ENCODE measurements around the gene TMEM132A. TPM values are rescaled to one million over a fixed set of nuclear protein-coding genes. Genes with fewer than 3 reads are reported as not detected.

The TMEM132A gene
- total and polyA plus RNA-seq, 2 of the 13 experiments (the other 11 are each of a cell fraction or from before 2014, with no cell fraction given): 11.1 to 32.9 TPM

DNA sequence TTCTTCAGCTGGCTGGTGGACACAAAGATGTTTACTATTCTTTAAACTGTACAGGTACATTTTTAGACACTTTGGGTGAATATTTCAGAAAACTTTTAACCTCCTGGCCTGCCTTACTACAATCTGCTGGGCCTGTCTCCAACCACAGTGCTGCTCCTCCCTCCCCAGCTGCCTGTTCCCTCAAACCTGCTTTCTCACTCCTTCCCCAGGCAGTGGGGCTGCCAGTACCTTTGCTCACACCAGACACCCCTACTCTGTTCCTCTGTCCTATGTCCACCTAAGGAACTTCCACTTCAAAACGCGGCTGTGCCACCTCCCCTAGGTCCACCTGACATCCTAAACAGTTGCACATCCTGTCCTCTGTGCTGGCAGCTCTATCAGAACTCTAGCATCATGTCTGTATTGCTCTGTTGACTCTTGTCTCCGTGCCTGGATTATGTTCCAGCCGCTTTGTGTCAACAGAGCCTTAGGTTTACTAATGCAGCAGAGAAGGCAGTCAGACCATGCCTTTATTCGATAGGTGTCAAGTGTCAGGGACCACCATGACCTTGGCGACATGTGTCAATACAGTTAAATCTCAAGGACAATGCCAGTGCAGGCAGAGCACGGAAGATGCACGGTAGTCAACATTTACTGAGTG is 43.5 kb upstream of the TMEM132A start (continued):
- TF ChIP-seq, protein P1, sequence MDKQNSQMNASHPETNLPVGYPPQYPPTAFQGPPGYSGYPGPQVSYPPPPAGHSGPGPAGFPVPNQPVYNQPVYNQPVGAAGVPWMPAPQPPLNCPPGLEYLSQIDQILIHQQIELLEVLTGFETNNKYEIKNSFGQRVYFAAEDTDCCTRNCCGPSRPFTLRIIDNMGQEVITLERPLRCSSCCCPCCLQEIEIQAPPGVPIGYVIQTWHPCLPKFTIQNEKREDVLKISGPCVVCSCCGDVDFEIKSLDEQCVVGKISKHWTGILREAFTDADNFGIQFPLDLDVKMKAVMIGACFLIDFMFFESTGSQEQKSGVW (CRISPR knock-in tag; IDR thresholded peaks at IDR 0.05; ENCODE audit: borderline replicate concordance): no peak
- TF ChIP-seq, protein P2, sequence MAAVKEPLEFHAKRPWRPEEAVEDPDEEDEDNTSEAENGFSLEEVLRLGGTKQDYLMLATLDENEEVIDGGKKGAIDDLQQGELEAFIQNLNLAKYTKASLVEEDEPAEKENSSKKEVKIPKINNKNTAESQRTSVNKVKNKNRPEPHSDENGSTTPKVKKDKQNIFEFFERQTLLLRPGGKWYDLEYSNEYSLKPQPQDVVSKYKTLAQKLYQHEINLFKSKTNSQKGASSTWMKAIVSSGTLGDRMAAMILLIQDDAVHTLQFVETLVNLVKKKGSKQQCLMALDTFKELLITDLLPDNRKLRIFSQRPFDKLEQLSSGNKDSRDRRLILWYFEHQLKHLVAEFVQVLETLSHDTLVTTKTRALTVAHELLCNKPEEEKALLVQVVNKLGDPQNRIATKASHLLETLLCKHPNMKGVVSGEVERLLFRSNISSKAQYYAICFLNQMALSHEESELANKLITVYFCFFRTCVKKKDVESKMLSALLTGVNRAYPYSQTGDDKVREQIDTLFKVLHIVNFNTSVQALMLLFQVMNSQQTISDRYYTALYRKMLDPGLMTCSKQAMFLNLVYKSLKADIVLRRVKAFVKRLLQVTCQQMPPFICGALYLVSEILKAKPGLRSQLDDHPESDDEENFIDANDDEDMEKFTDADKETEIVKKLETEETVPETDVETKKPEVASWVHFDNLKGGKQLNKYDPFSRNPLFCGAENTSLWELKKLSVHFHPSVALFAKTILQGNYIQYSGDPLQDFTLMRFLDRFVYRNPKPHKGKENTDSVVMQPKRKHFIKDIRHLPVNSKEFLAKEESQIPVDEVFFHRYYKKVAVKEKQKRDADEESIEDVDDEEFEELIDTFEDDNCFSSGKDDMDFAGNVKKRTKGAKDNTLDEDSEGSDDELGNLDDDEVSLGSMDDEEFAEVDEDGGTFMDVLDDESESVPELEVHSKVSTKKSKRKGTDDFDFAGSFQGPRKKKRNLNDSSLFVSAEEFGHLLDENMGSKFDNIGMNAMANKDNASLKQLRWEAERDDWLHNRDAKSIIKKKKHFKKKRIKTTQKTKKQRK (IDR thresholded peaks at IDR 0.05; ENCODE audit: low read length): no peak
- TF ChIP-seq, protein P3, sequence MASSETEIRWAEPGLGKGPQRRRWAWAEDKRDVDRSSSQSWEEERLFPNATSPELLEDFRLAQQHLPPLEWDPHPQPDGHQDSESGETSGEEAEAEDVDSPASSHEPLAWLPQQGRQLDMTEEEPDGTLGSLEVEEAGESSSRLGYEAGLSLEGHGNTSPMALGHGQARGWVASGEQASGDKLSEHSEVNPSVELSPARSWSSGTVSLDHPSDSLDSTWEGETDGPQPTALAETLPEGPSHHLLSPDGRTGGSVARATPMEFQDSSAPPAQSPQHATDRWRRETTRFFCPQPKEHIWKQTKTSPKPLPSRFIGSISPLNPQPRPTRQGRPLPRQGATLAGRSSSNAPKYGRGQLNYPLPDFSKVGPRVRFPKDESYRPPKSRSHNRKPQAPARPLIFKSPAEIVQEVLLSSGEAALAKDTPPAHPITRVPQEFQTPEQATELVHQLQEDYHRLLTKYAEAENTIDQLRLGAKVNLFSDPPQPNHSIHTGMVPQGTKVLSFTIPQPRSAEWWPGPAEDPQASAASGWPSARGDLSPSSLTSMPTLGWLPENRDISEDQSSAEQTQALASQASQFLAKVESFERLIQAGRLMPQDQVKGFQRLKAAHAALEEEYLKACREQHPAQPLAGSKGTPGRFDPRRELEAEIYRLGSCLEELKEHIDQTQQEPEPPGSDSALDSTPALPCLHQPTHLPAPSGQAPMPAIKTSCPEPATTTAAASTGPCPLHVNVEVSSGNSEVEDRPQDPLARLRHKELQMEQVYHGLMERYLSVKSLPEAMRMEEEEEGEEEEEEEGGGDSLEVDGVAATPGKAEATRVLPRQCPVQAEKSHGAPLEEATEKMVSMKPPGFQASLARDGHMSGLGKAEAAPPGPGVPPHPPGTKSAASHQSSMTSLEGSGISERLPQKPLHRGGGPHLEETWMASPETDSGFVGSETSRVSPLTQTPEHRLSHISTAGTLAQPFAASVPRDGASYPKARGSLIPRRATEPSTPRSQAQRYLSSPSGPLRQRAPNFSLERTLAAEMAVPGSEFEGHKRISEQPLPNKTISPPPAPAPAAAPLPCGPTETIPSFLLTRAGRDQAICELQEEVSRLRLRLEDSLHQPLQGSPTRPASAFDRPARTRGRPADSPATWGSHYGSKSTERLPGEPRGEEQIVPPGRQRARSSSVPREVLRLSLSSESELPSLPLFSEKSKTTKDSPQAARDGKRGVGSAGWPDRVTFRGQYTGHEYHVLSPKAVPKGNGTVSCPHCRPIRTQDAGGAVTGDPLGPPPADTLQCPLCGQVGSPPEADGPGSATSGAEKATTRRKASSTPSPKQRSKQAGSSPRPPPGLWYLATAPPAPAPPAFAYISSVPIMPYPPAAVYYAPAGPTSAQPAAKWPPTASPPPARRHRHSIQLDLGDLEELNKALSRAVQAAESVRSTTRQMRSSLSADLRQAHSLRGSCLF (CRISPR knock-in tag; IDR thresholded peaks at IDR 0.05; ENCODE audit: borderline replicate concordance): no peak
- TF ChIP-seq ATAD3A (CRISPR knock-in tag; IDR thresholded peaks at IDR 0.05) (no peak), ZNF333 (CRISPR knock-in tag; IDR thresholded peaks at IDR 0.05; ENCODE audit: borderline replicate concordance) (no peak), DNMT3B (CRISPR knock-in tag; conservative IDR thresholded peaks at IDR 0.05) (peak; percentile 78; the same call in 1 of the 2 replicates), ZEB1 (IDR thresholded peaks at IDR 0.05; ENCODE audit: insufficient replicate concordance, low read depth) (peak; percentile 23), NFKBIZ (CRISPR knock-in tag; IDR thresholded peaks at IDR 0.05) (peak; percentile 87; the same call in 1 of the 2 replicates), MEF2D (CRISPR knock-in tag; IDR thresholded peaks at IDR 0.05) (peak; percentile 96), ZNF557 (CRISPR knock-in tag; IDR thresholded peaks at IDR 0.05) (no peak), MTA3 (CRISPR knock-in tag; IDR thresholded peaks at IDR 0.05) (no peak), HHEX (CRISPR knock-in tag; IDR thresholded peaks at IDR 0.05) (peak; percentile 99), NBN (conservative IDR thresholded peaks at IDR 0.05) (no peak)
- TF ChIP-seq, protein P4, sequence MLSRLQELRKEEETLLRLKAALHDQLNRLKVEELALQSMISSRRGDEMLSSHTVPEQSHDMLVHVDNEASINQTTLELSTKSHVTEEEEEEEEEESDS (CRISPR knock-in tag; IDR thresholded peaks at IDR 0.05; ENCODE audit: borderline replicate concordance): no peak
- TF ChIP-seq, protein P5, sequence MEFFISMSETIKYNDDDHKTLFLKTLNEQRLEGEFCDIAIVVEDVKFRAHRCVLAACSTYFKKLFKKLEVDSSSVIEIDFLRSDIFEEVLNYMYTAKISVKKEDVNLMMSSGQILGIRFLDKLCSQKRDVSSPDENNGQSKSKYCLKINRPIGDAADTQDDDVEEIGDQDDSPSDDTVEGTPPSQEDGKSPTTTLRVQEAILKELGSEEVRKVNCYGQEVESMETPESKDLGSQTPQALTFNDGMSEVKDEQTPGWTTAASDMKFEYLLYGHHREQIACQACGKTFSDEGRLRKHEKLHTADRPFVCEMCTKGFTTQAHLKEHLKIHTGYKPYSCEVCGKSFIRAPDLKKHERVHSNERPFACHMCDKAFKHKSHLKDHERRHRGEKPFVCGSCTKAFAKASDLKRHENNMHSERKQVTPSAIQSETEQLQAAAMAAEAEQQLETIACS (CRISPR knock-in tag; IDR thresholded peaks at IDR 0.05): no peak
- TF ChIP-seq, protein P6, sequence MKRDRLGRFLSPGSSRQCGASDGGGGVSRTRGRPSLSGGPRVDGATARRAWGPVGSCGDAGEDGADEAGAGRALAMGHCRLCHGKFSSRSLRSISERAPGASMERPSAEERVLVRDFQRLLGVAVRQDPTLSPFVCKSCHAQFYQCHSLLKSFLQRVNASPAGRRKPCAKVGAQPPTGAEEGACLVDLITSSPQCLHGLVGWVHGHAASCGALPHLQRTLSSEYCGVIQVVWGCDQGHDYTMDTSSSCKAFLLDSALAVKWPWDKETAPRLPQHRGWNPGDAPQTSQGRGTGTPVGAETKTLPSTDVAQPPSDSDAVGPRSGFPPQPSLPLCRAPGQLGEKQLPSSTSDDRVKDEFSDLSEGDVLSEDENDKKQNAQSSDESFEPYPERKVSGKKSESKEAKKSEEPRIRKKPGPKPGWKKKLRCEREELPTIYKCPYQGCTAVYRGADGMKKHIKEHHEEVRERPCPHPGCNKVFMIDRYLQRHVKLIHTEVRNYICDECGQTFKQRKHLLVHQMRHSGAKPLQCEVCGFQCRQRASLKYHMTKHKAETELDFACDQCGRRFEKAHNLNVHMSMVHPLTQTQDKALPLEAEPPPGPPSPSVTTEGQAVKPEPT (CRISPR knock-in tag; IDR thresholded peaks at IDR 0.05; ENCODE audit: low read depth): peak; percentile 40
